Hepatocyte (in vitro differentiated cells): Measurements from ENCODE around the gene OR2T29.

Source experiments
- EZH2 ChIP-seq: fragments of 200-600 bp; sonication (generic); IDR thresholded peaks from 2 replicates; pipeline ENCODE4 v1.6.1; 2016; ENCODE audit warnings: antibody characterized with exemption, mild to moderate bottlenecking, borderline replicate concordance
- EZH2phosphoT487 ChIP-seq: fragments of 200-600 bp; sonication (generic); IDR thresholded peaks from one replicate; pipeline ENCODE4 v1.6.1; 2018; ENCODE audit warnings: antibody characterized with exemption, mild to moderate bottlenecking, low read depth, moderate library complexity; ENCODE audit not compliant: unreplicated experiment, severe bottlenecking
- TF ChIP-seq, protein P1 (sequence below): fragments of 200-600 bp; sonication (generic); IDR thresholded peaks from 2 replicates; pipeline ENCODE4 v1.5.1; 2016; ENCODE audit warnings: antibody characterized with exemption, mild to moderate bottlenecking; ENCODE audit not compliant: poor library complexity

DNA sequence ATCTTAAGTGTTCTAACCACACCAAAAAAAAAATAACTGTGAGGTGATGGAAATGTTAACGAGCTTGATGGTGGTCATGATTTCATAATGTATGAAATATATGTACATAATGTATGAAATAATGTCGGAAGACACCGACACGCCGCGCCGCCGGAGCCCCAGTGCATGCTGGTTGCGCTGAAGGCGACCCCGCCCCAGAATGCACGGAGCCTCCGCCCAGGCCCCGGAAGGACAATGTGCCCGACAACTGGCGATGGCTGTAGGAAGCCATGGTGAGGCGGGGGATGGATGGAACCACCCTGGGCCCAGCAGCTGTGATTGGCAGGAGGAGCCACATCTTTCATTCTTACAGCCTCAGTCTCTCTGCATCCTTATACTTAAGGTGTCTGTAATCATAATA, 27.5 kb upstream of the OR2T29 start:
- TF ChIP-seq EZH2phosphoT487: no peak
- TF ChIP-seq, protein P1, sequence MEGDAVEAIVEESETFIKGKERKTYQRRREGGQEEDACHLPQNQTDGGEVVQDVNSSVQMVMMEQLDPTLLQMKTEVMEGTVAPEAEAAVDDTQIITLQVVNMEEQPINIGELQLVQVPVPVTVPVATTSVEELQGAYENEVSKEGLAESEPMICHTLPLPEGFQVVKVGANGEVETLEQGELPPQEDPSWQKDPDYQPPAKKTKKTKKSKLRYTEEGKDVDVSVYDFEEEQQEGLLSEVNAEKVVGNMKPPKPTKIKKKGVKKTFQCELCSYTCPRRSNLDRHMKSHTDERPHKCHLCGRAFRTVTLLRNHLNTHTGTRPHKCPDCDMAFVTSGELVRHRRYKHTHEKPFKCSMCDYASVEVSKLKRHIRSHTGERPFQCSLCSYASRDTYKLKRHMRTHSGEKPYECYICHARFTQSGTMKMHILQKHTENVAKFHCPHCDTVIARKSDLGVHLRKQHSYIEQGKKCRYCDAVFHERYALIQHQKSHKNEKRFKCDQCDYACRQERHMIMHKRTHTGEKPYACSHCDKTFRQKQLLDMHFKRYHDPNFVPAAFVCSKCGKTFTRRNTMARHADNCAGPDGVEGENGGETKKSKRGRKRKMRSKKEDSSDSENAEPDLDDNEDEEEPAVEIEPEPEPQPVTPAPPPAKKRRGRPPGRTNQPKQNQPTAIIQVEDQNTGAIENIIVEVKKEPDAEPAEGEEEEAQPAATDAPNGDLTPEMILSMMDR: no peak
- TF ChIP-seq EZH2: no peak
